DND-41 (cell line): ENCODE measurements around the gene VPS8.

Experiments used
- ATAC-seq: fragments of 200-7000 bp; cut with Tn5 transposase; 3 replicates; pipeline ENCODE4 v1.9.1; 2021; ENCODE audit warnings: low read depth; ENCODE audit not compliant: insufficient read depth
- DNase-seq: peaks from one replicate; pipeline ENCODE4 v3.0.0-alpha.2; 2020
- H2AFZ ChIP-seq: 2 replicates; pipeline ENCODE4 v1.6.0; 2012; ENCODE audit warnings: low read depth, low read length
- H3K27ac ChIP-seq: 2 replicates; pipeline ENCODE4 v1.5.1; 2012; ENCODE audit warnings: low read length, inconsistent platforms
- H3K27me3 ChIP-seq: fragments of 200-600 bp; sonication (generic); 2 replicates; pipeline ENCODE4 v1.6.0; 2012; ENCODE audit warnings: low read length, mild to moderate bottlenecking, inconsistent platforms; ENCODE audit not compliant: insufficient read depth, poor library complexity
- H3K36me3 ChIP-seq: 2 replicates; pipeline ENCODE4 v1.5.1; 2012; ENCODE audit warnings: low read length, inconsistent platforms; ENCODE audit not compliant: insufficient read depth
- H3K4me1 ChIP-seq: 2 replicates; pipeline ENCODE4 v1.5.1; 2012; ENCODE audit warnings: mild to moderate bottlenecking, low read length; ENCODE audit not compliant: insufficient read depth
- H3K4me2 ChIP-seq: 2 replicates; pipeline ENCODE4 v1.6.0; 2012; ENCODE audit warnings: mild to moderate bottlenecking, moderate library complexity, low read length, inconsistent platforms; ENCODE audit not compliant: insufficient read depth
- H3K4me3 ChIP-seq, 2 experiments: fragments of 200-600 bp in 1 of 2; shearing (Covaris generic) in 1 of 2; 2 replicates each; pipeline ENCODE4 v1.5.1; 2012 to 2016; ENCODE audit warnings: inconsistent platforms in 2 of 2, low read length in 2 of 2, mild to moderate bottlenecking in 2 of 2, low read depth in 1 of 2, moderate library complexity in 1 of 2
- H3K79me2 ChIP-seq: 2 replicates; pipeline ENCODE4 v1.6.0; 2012; ENCODE audit warnings: low read length, inconsistent platforms; ENCODE audit not compliant: insufficient read depth
- H3K9ac ChIP-seq: 2 replicates; pipeline ENCODE4 v1.6.0; 2012; ENCODE audit warnings: low read depth, mild to moderate bottlenecking, inconsistent platforms, low read length, moderate library complexity
- H3K9me3 ChIP-seq: 2 replicates; pipeline ENCODE4 v1.5.1; 2012; ENCODE audit warnings: low read length, moderate library complexity, mild to moderate bottlenecking, inconsistent platforms; ENCODE audit not compliant: insufficient read depth, severe bottlenecking
- H4K20me1 ChIP-seq: 2 replicates; pipeline ENCODE4 v1.6.0; 2012; ENCODE audit warnings: low read length; ENCODE audit not compliant: insufficient read depth
- EZH2 ChIP-seq: IDR thresholded peaks from 3 replicates; pipeline ENCODE4 v1.6.1; 2012; ENCODE audit warnings: borderline replicate concordance, low read depth, mild to moderate bottlenecking, moderate library complexity, low read length, inconsistent platforms; ENCODE audit not compliant: severe bottlenecking
- TF ChIP-seq, protein P1 (sequence below): IDR thresholded peaks from 2 replicates; pipeline ENCODE4 v1.5.1; 2012; ENCODE audit warnings: borderline replicate concordance, low read length, moderate library complexity, mild to moderate bottlenecking; ENCODE audit not compliant: poor library complexity, severe bottlenecking; ENCODE audit errors: extremely low read depth

The VPS8 gene

DNA sequence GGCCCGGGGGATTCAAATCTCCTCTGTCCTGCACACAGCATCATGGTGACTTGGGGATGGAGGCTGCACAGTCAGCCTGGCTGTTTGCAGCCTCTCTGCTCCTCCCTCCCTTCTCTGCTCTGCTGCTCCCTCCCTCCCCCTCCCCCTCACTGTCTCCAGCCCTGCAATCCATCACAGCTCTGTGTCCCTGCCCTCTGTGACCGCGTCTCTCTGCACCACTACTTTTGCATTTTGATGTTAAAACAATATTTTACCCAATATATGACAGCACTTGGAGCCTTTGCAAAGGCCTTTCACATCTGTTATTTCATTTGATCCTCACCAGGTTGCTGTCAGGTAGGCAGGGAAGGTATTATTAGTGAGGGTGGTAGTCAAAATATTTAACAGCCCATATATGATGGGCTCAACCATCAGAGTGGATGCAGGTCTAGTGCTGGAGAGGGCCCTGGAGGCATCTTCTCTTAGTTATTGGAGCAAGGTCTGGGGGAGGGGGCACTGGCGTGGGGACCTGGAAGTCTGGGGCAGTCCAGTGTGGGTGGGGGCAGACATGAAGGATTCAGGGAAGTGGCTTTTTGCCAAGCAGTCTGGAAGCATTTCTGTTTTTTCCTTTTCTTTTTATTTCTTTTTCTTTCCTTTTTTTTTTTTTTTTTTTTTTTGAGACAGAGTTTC lies 16.3 kb upstream of the VPS8 start:
- DNase-seq = no peak
- no peaks in the 10 kb centered on the region for H3K79me2 ChIP-seq
- no peaks in the 10 kb centered on the region for H4K20me1 ChIP-seq
- ATAC-seq = no peak
- no peak overlapping the region for H3K4me2 ChIP-seq
- no peak overlapping the region for H2AFZ ChIP-seq
- no peak overlapping the region for H3K27ac ChIP-seq
- H3K36me3 ChIP-seq = no peaks in the 10 kb centered on the region
- no peaks in the 10 kb centered on the region for H3K4me1 ChIP-seq
- H3K27me3 ChIP-seq = peaks cover 15% of the 10 kb centered on the region
- no peak for TF ChIP-seq EZH2
- TF ChIP-seq, protein P1, sequence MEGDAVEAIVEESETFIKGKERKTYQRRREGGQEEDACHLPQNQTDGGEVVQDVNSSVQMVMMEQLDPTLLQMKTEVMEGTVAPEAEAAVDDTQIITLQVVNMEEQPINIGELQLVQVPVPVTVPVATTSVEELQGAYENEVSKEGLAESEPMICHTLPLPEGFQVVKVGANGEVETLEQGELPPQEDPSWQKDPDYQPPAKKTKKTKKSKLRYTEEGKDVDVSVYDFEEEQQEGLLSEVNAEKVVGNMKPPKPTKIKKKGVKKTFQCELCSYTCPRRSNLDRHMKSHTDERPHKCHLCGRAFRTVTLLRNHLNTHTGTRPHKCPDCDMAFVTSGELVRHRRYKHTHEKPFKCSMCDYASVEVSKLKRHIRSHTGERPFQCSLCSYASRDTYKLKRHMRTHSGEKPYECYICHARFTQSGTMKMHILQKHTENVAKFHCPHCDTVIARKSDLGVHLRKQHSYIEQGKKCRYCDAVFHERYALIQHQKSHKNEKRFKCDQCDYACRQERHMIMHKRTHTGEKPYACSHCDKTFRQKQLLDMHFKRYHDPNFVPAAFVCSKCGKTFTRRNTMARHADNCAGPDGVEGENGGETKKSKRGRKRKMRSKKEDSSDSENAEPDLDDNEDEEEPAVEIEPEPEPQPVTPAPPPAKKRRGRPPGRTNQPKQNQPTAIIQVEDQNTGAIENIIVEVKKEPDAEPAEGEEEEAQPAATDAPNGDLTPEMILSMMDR = no peak
- no peak overlapping the region for H3K4me3 ChIP-seq
- H3K9me3 ChIP-seq = no peaks in the 10 kb centered on the region
- no peak overlapping the region for H3K9ac ChIP-seq

DNA sequence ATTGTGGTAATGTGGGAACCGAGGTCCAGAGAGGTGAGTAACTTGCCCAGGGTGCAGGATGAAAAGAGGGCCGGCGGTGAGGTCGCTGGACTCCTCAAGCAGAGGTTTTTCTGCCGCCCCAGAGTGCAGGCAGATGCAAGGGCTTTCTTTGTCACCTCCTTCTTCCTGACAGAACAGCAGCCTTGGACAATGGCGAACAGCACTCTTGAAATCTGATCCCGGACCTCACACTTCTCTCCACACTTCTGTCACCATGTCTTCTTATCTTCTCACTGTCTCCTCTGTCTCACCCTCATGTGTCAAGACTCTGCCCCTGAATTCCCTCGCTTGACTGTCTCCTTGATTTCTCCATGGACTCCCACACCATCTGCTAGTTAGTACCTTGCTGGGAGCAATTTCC lies 15.4 kb upstream of the VPS8 start:
- ATAC-seq (no peak), DNase-seq (no peak)
- Histone ChIP-seq H2AFZ (no peak overlapping the region), H3K9ac (no peak overlapping the region), H3K27me3 (peaks cover 21% of the 10 kb centered on the region), H3K27ac (no peak overlapping the region), H3K9me3 (no peaks in the 10 kb centered on the region), H3K4me1 (no peaks in the 10 kb centered on the region), H3K4me2 (no peak overlapping the region), H3K4me3 (no peak overlapping the region), H3K79me2 (no peaks in the 10 kb centered on the region), H3K36me3 (no peaks in the 10 kb centered on the region), H4K20me1 (no peaks in the 10 kb centered on the region)
- no peak for TF ChIP-seq EZH2
- TF ChIP-seq, protein P1 = no peak

DNA sequence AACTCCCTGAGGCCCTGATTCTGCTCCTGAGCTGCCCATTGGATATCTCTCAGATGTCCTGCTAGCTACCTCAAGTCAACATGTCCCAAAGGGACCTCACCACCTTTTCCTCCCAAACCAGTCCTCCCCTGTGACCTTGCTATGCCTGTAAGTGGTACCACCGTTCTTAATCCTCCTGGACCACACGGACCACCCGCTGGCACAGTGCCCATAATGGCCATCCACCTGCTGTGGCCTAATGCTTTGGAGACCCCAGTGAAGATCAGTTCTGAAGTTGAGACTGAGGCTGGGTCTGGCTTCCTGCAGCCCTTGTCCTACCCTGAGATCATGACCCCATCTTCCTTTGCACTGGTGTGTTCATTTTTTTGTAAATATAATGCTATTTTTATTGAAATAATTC lies 15.0 kb upstream of the VPS8 start:
- Histone ChIP-seq H3K4me2 (no peak overlapping the region), H4K20me1 (no peaks in the 10 kb centered on the region)
- no peak for DNase-seq

More for the DNA sequence above, 15.0 kb upstream of the VPS8 start:
- no peaks in the 10 kb centered on the region for H3K36me3 ChIP-seq
- no peaks in the 10 kb centered on the region for H3K79me2 ChIP-seq
- H3K9ac ChIP-seq = no peak overlapping the region
- H3K9me3 ChIP-seq = no peaks in the 10 kb centered on the region
- H3K4me3 ChIP-seq = no peak overlapping the region
- TF ChIP-seq EZH2 = no peak
- TF ChIP-seq, protein P1 = no peak
- H3K27me3 ChIP-seq = peaks cover 24% of the 10 kb centered on the region
- H2AFZ ChIP-seq = no peak overlapping the region
- ATAC-seq = no peak
- H3K27ac ChIP-seq = no peak overlapping the region
- H3K4me1 ChIP-seq = no peaks in the 10 kb centered on the region
